Activated CD8-positive, alpha-beta T cell treated with anti-CD3 and anti-CD28 coated beads for 36 hours (primary cell): ENCODE data around the gene RCSD1. TPM values are rescaled to one million over a fixed set of nuclear protein-coding genes. Genes with fewer than 3 reads are reported as not detected.

Experiments used
- ATAC-seq: fragments of 200-7000 bp; cut with Tn5 transposase; one replicate; pipeline ENCODE4 v1.10.0; 2021; ENCODE audit warnings: mild to moderate bottlenecking, moderate library complexity
- CTCF ChIA-PET: fragments of 350-600 bp; sonication (Branson Sonifier 250); formaldehyde crosslinking; loops from one replicate; lab custom pipeline; 2021; ENCODE audit warnings: antibody characterized with exemption; lab: Charles Lee
- POLR2A ChIA-PET: fragments of 350-600 bp; sonication (Branson Sonifier 250); formaldehyde crosslinking; loops from one replicate; lab custom pipeline; 2021; ENCODE audit warnings: antibody characterized with exemption; lab: Charles Lee
- DNase-seq: peaks from one replicate; pipeline ENCODE4 v3.0.0-alpha.2; 2020
- H3K27ac Mint-ChIP-seq: one replicate; pipeline ENCODE4 v1.8.0; 2021; ENCODE audit warnings: mild to moderate bottlenecking, mixed read lengths
- H3K27me3 Mint-ChIP-seq: one replicate; pipeline ENCODE4 v1.8.0; 2021; ENCODE audit warnings: mixed read lengths
- H3K36me3 Mint-ChIP-seq: one replicate; pipeline ENCODE4 v1.8.0; 2021; ENCODE audit warnings: low read depth, mixed read lengths
- H3K4me1 Mint-ChIP-seq: one replicate; pipeline ENCODE4 v1.8.0; 2021; ENCODE audit warnings: low read depth, mixed read lengths
- H3K4me3 Mint-ChIP-seq: one replicate; pipeline ENCODE4 v1.8.0; 2021; ENCODE audit warnings: mild to moderate bottlenecking, moderate library complexity, mixed read lengths
- H3K9me3 Mint-ChIP-seq: one replicate; pipeline ENCODE4 v1.8.0; 2021; ENCODE audit warnings: mixed read lengths
- CTCF ChIP-seq: fragments of 200-600 bp; IDR thresholded peaks from one replicate; pipeline ENCODE4 v1.8.0; 2022; ENCODE audit warnings: antibody characterized with exemption, mild to moderate bottlenecking
- intact Hi-C: fragments of 100-400 bp; cut with micrococcal nuclease; formaldehyde crosslinking; loops from one replicate; pipeline ENCODE4 v1.10.0; 2022
- total RNA-seq, 2 experiments: library from RNA; stranded (reverse); gene quantifications; one replicate each; pipeline ENCODE4 v1.2.3, GENCODE V29; 2021

Gene RCSD1
- total RNA-seq, 2 experiments from 2014 or later, result 66.4 to 67.9 TPM

- POLR2A ChIA-PET, result interaction anchor here (0.7 to 1.1 kb wide), 3 partner anchors 14 to 97 kb away, joined by 3 read pairs; no protein-coding TSS in a partner anchor
- CTCF ChIA-PET, result interaction anchor here (1.2 to 4.5 kb wide), 7 partner anchors 9 to 72 kb away, joined by 3 to 35 read pairs (median 4); no protein-coding TSS in a partner anchor
- H3K27ac Mint-ChIP-seq, result peak overlapping the region; percentile 16
- no peaks in the 10 kb centered on the region for H3K9me3 Mint-ChIP-seq
- DNase-seq (no peak), ATAC-seq (peak; percentile 28)
- H3K27me3 Mint-ChIP-seq, result no peaks in the 10 kb centered on the region
- no peak for TF ChIP-seq CTCF
- no peak overlapping the region for H3K4me3 Mint-ChIP-seq
- H3K4me1 Mint-ChIP-seq, result peaks cover 56% of the 10 kb centered on the region
- intact Hi-C loops, result no loop called here
- H3K36me3 Mint-ChIP-seq, result peaks cover 52% of the 10 kb centered on the region
Measured at GRCh38 chr1:167673265-167673664, 43.2 kb downstream of the RCSD1 start.

GRCh38 chr1:167674156-167674555, 44.1 kb downstream of the RCSD1 start:
- TF ChIP-seq CTCF, result no peak
- Mint-ChIP-seq H3K4me1 (peaks cover 47% of the 10 kb centered on the region), H3K9me3 (no peaks in the 10 kb centered on the region), H3K36me3 (peaks cover 48% of the 10 kb centered on the region), H3K27ac (peak overlapping the region; percentile 16), H3K4me3 (no peak overlapping the region), H3K27me3 (no peaks in the 10 kb centered on the region)
- CTCF ChIA-PET, result interaction anchor here (1.2 to 4.5 kb wide), 6 partner anchors 13 to 119 kb away, joined by 4 to 35 read pairs (median 6); no protein-coding TSS in a partner anchor
- DNase-seq, result no peak
- POLR2A ChIA-PET, result interaction anchor here (1.1 to 1.3 kb wide), 2 partner anchors 8 to 13 kb away, joined by 3 read pairs; no protein-coding TSS in a partner anchor
- intact Hi-C loops, result no loop called here
- no peak for ATAC-seq

- intact Hi-C loops, result no loop called here
- no peaks in the 10 kb centered on the region for H3K9me3 Mint-ChIP-seq
- CTCF ChIA-PET, result interaction anchor here (0.8 to 4.5 kb wide), 8 partner anchors 9 to 120 kb away, joined by 3 to 35 read pairs (median 4); no protein-coding TSS in a partner anchor
- H3K4me3 Mint-ChIP-seq, result no peak overlapping the region
- no peak for TF ChIP-seq CTCF
- H3K4me1 Mint-ChIP-seq, result peaks cover 36% of the 10 kb centered on the region
- peak overlapping the region; percentile 53 for H3K27ac Mint-ChIP-seq
- POLR2A ChIA-PET, result interaction anchor here (0.6 to 1.3 kb wide), 4 partner anchors 9 to 545 kb away, joined by 3 read pairs; no protein-coding TSS in a partner anchor
- no peak for ATAC-seq
- peaks cover 48% of the 10 kb centered on the region for H3K36me3 Mint-ChIP-seq
- H3K27me3 Mint-ChIP-seq, result no peaks in the 10 kb centered on the region
- no peak for DNase-seq
Measured at GRCh38 chr1:167675440-167675839, 45.4 kb downstream of the RCSD1 start.

GRCh38 chr1:167676205-167676915, 46.3 kb downstream of the RCSD1 start:
- ChIA-PET CTCF (interaction anchor here (1.1 to 4.5 kb wide), 6 partner anchors 10 to 121 kb away, joined by 3 to 35 read pairs (median 5); no protein-coding TSS in a partner anchor), POLR2A (interaction anchor here (1.2 kb wide), 1 partner anchor 76 kb away, joined by 3 read pairs; no protein-coding TSS in a partner anchor)
- peak; percentile 19 for DNase-seq
- H3K27me3 Mint-ChIP-seq, result no peaks in the 10 kb centered on the region
- intact Hi-C loops, result no loop called here
- H3K27ac Mint-ChIP-seq, result peak overlapping the region; percentile 53
- ATAC-seq, result peak; percentile 67
- TF ChIP-seq CTCF, result no peak
- peaks cover 41% of the 10 kb centered on the region for H3K36me3 Mint-ChIP-seq
- peaks cover 32% of the 10 kb centered on the region for H3K4me1 Mint-ChIP-seq
- H3K9me3 Mint-ChIP-seq, result no peaks in the 10 kb centered on the region
- H3K4me3 Mint-ChIP-seq, result no peak overlapping the region
